A172 (cell line): ENCODE measurements around the gene CNOT11. TPM values are rescaled to one million over a fixed set of nuclear protein-coding genes. Genes with fewer than 3 reads are reported as not detected.

ENCODE experiments used
- DNase-seq: peaks from one replicate; pipeline ENCODE4 v3.0.0-alpha.2; 2015; ENCODE audit warnings: low spot score
- total RNA-seq: library from RNA; depleted of rRNA; stranded (reverse); fragments of >200 nt; shearing (Covaris generic); gene quantifications from 2 replicates; pipeline ENCODE4 v1.2.3, GENCODE V29; 2014

CNOT11 gene
- total RNA-seq, 1 experiment from 2014 or later: 61.9 TPM

- no peak for DNase-seq
These were observed 26.2 kb downstream of the CNOT11 start for GRCh38 chr2:101278925-101279324.

DNA sequence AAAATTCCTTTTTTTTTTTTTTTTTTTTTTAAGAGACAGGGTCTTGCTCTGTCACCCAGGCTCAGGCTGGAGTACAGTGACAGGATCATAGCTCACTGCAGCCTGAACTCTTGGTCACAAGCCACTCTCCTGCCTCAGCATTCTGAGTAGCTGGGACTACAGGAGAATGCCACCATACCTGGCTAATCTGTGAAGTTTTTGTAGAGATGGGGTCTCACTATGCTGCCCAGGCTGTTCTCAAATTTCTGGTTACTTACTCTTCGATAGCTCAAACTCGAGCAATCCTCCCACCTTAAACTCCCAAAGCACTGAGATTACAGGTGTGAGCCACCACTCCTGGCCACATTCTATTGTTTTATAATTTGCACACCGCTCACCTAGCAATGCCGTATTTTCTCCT, 28.8 kb downstream of the CNOT11 start:
- no peak for DNase-seq

GRCh38 chr2:101282980-101283379, 30.3 kb downstream of the CNOT11 start:
- DNase-seq: no peak

- no peak for DNase-seq
These were observed 34.0 kb downstream of the CNOT11 start for GRCh38 chr2:101286684-101287083.

- DNase-seq: no peak
These were observed 34.6 kb downstream of the CNOT11 start for GRCh38 chr2:101287303-101287702.

DNA sequence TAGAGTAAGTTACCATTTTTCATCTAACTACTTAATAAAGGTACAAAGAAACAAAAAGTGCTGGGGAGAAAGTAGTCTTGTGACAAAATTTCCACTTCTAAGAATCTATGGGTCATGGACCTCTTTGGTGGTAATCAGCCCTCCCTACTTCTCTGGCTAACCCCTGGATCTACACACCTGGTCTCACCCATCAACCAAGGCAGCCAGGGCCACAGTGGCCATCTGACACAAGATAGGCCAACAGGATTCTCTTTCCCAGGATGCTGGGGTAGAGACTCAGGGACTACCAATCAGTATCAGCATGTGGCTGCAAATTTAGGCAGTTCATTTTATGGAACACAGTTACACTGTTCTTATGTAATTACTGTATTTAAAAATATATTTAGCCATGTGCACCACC, 38.0 kb downstream of the CNOT11 start:
- DNase-seq: no peak

DNA sequence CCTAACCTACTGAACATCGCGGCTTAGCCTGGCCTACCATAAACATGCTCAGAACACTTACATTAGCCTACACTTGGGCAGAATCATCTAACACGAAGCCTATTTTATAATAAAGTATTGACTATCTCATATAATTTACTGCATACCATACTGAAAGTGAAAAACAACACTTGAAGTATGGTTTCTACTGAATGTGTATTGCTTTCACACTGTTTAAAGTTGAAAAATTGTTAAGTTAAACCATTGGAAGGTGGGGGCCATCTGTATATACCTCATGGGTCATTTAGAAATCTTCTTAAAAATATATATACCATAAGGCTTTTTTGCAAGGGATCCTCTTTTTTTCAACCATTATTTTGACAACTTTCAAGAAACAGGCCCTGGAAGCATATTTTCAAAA, 39.3 kb downstream of the CNOT11 start:
- DNase-seq: no peak

GRCh38 chr2:101293544-101293943, 40.9 kb downstream of the CNOT11 start:
- DNase-seq: no peak

DNA sequence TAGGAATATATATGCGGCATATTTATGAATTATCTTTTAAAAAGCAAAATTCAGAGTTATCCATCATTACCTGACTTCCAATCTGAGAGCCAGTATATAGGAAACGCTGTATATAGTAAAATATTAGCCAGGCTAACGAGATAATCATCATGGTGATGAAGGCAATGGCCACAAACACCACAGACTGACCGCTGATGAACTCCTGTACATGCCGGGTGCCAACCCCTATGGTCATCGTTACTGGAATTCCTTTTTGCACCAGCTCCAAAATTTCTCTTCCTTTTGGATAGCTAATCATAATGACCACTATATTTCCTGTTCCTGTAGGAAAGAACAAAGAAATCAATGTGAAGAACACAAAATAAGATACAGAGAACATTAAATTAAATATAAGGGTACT, 42.2 kb downstream of the CNOT11 start:
- DNase-seq: no peak

GRCh38 chr2:101295895-101296294, 43.2 kb downstream of the CNOT11 start:
- DNase-seq: no peak

DNA sequence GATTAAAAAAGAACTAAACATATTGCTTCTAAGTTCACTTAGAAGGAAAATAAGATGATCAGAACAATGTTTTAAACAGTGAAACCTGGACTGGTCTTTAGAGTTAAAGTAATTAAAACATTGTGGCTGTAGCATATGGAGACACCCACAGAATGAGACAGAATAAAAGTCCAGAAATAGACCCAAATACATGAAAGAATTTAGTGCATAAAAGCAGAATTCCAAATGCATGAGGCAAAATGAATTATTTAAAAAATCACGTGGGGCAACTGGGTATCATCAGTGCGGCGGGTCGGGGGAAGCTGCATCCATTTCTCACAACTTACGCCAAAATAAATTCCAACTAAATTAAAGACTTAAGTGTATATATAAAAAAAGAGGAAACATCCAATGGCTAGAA, 43.7 kb downstream of the CNOT11 start:
- no peak for DNase-seq

- DNase-seq: no peak
These were observed 44.7 kb downstream of the CNOT11 start for GRCh38 chr2:101297383-101297782.

GRCh38 chr2:101299604-101300003, 46.9 kb downstream of the CNOT11 start:
- no peak for DNase-seq

DNA sequence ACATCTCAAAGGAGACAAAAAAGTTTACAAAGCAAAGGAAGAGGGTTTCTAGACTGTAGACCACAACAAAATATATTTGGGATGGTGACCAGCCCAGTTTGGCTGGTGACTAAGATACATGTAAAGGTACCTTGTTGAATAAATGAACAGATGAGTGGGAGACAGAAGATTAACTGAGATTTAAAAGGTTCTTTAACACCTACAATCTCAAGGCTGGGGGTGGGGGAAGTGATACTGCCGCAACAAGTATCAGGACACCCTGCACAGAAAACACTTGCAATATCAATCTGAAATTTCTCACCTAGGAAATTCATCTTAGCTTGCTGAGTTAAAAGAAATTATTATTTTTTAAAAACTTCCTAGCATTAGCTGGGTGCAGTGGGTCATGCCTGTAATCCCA, 47.5 kb downstream of the CNOT11 start:
- DNase-seq: no peak

GRCh38 chr2:101300836-101301235, 48.1 kb downstream of the CNOT11 start:
- no peak for DNase-seq

- no peak for DNase-seq
These were observed 49.3 kb downstream of the CNOT11 start for GRCh38 chr2:101302016-101302415.

DNA sequence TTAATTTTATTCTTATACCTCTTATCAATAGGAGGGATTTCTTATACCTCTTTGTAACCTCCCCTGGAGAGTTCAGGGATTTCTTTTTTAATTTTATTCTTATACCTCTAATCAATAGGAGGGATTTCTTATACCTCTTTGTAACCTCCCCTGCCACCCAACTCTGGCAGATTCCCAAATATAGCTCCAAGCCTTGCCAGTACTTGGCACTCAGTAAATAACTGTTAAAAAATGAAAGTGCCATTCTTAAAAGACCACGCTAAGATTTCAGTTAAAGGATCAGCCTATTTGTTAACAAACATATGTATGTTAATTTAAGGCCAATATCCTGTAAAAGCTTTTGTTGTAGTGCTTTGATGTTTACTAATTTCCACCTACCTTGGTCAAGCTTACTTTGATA, 51.0 kb downstream of the CNOT11 start:
- no peak for DNase-seq

DNA sequence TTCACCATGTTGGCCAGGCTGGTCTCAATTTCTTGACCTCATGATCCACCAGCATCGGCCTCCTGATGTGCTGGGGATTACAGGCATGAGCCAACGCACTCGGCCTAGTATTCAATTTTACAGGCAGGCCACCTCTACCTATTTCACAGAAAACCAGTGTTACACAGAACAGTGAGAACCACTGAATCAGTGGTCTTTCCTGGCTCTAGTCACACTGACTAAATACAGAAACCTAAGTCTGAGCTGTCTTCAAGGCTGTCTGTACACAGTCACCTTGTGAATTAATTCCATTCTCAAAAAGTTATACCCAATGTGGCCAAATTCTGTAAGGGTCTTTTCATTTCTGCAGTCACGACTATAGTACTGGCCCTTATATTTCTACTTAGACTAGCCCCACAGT, 52.3 kb downstream of the CNOT11 start:
- DNase-seq: no peak

DNA sequence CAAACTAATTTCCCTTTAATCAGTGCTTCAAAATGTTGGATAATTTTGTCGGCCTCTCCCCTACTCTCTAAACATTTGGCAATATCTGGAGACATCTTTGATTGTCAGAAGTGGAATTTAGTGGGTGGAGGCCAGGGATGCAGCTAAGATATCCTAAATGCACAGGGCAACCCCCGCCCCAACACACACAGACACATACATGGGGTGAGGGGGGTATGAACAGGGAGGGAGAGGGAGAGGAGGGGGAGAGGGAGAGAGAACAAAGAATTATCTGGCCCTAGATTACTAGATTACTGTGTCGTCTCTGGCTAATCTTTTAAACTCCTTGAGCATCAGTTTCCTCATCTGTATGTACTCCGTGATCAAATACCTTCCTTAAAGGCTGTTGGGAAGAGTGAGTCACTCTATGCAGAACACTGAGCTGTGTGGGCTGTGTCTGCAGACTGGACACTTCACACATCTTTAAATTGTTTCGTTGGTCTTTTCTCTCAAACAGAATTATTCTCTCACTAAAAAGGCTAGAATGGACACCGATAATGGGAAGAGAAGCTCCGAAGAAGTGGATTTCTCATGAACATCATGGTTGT, 52.9 kb downstream of the CNOT11 start:
- no peak for DNase-seq

DNA sequence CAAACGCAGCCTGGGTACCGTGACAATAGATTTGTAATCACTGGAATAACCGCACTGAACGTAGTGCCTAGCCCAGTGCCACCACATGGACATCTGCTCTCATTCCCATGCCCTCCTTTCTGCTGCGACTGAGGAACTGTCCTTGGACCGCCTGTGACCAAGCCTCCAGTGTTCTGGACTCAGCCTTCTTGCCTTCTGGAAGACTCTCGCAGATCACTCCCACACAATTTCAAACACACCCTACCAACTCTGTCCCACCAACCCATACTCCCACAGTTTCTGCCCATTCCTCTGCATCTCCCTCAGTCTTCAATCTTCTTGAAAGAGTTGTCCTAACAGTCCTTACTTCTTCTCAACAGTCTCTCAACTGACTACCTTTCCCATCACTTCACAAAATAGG, 53.7 kb downstream of the CNOT11 start:
- no peak for DNase-seq

DNA sequence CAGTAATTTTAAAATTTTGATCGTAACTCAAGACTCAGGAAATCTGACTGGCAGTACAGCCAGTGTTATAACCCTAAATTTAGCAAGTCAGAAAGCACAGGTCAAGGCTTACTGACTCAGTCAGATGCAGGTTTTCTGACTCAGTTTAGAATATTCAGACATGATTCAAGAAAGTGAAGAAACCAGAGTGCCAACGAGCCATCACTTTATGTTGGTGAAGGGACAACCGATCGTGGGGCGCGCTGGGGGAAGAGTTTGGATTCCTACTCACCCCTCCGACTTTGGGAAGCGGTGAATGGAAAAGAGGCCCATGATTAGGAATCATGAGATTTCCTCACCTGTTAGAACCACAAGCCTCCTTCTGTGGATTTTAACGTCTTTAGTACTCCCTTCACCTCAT, 54.8 kb downstream of the CNOT11 start:
- DNase-seq: no peak

DNA sequence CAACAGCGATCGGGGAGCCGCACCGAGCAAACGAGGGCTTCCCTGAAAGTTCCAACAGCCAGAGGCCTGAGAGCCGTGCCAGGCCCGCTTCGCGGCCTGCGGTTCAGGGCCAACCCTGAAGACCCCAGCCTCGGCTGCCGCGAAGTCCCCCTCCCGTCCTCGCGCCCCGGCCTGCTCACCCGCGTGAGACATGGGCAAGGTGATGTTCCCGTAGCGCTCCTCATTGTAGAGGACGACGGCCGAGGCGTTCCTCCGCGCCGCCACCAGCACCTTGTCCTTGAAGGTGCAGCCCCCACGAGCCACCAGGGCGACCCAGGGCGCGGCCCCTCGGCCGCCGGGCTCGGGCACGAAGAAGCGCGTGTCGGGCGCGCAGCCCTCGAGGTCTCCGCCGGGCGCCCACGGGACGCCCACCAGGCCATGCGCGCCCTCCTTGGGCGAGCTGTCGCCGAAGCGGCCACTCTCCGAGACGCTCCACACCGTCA, 55.3 kb downstream of the CNOT11 start:
- no peak for DNase-seq

- DNase-seq: peak; percentile 46
These were observed 55.9 kb downstream of the CNOT11 start, which contains the start of gene RNF149 for GRCh38 chr2:101308432-101309210. RNF149 (minus strand) TSS chr2:101308701; CDS start chr2:101308588, 113 bp downstream.
